CD4-positive, alpha-beta memory T cell (primary cell): ENCODE data around the gene COQ3. TPM values are rescaled to one million over a fixed set of nuclear protein-coding genes. Genes with fewer than 3 reads are reported as not detected.

ENCODE experiments used
- CTCF ChIA-PET: fragments of 350-600 bp; sonication (Branson Sonifier 250); formaldehyde crosslinking; loops from one replicate; lab custom pipeline; 2021; ENCODE audit warnings: inconsistent platforms; ENCODE audit not compliant: partially characterized antibody; lab: Charles Lee
- POLR2A ChIA-PET: fragments of 350-600 bp; sonication (Branson Sonifier 250); formaldehyde crosslinking; loops from one replicate; lab custom pipeline; 2021; ENCODE audit not compliant: partially characterized antibody; lab: Charles Lee
- DNase-seq, 5 donors: peaks; one replicate each; pipeline versions ENCODE4 v3.0.0 to v3.0.0-alpha.2; 2020 to 2022; ENCODE audit warnings: mixed read lengths in 1 of 5
- H3K27ac ChIP-seq: one replicate; pipeline ENCODE4 v1.7.0; 2013; ENCODE audit warnings: low read depth, low read length
- H3K27me3 ChIP-seq: 2 replicates; pipeline ENCODE4 v1.7.0; 2013; ENCODE audit warnings: mild to moderate bottlenecking, low read length, moderate library complexity; ENCODE audit not compliant: insufficient read depth
- H3K36me3 ChIP-seq: 2 replicates; pipeline ENCODE4 v1.7.0; 2013; ENCODE audit warnings: mild to moderate bottlenecking, low read length, moderate library complexity; ENCODE audit not compliant: insufficient read depth
- H3K4me1 ChIP-seq: 2 replicates; pipeline ENCODE4 v1.7.0; 2013; ENCODE audit warnings: mild to moderate bottlenecking, low read length, moderate library complexity; ENCODE audit not compliant: insufficient read depth
- H3K4me3 ChIP-seq, 2 donors: one replicate each; pipeline ENCODE4 v1.7.0; 2013; ENCODE audit warnings: low read length in 2 of 2, mild to moderate bottlenecking in 1 of 2
- H3K9me3 ChIP-seq, 2 donors: one replicate each; pipeline ENCODE4 v1.7.0; 2013; ENCODE audit warnings: low read length in 2 of 2, control low read depth in 1 of 2; ENCODE audit not compliant: control insufficient read depth in 1 of 2
- H3K27ac Mint-ChIP-seq, 7 donors: one replicate each; pipeline ENCODE4 v1.8.0; 2020 to 2021; ENCODE audit warnings: mixed read lengths in 7 of 7, mild to moderate bottlenecking in 6 of 7, inconsistent platforms in 3 of 7, moderate library complexity in 3 of 7
- H3K27me3 Mint-ChIP-seq, 2 donors: one replicate each; pipeline ENCODE4 v1.8.0; 2020 to 2021; ENCODE audit warnings: mixed read lengths in 2 of 2
- H3K36me3 Mint-ChIP-seq, 2 donors: one replicate each; pipeline ENCODE4 v1.8.0; 2020 to 2021; ENCODE audit warnings: mixed read lengths in 2 of 2, inconsistent platforms in 1 of 2, mild to moderate bottlenecking in 1 of 2
- H3K4me1 Mint-ChIP-seq, 4 donors: one replicate each; pipeline ENCODE4 v1.8.0; 2020 to 2021; ENCODE audit warnings: mixed read lengths in 4 of 4, mild to moderate bottlenecking in 1 of 4
- H3K4me3 Mint-ChIP-seq, 8 donors: one replicate each; pipeline ENCODE4 v1.8.0; 2020 to 2021; ENCODE audit warnings: mixed read lengths in 8 of 8, mild to moderate bottlenecking in 7 of 8, moderate library complexity in 6 of 8, inconsistent platforms in 3 of 8
- H3K9me3 Mint-ChIP-seq, 8 donors: one replicate each; pipeline ENCODE4 v1.8.0; 2020 to 2021; ENCODE audit warnings: mixed read lengths in 8 of 8, mild to moderate bottlenecking in 5 of 8, inconsistent platforms in 3 of 8, moderate library complexity in 1 of 8
- intact Hi-C: fragments of 100-400 bp; cut with micrococcal nuclease; formaldehyde crosslinking; loops from one replicate; pipeline ENCODE4 v1.15.1; 2023
- polyA plus RNA-seq, 2 donors: library from polyadenylated mRNA; unstranded; fragments of 300-500 nt; fragmentation: Illumina TruSeq; gene quantifications; one replicate each; pipeline ENCODE4 v1.2.3, GENCODE V29; 2021
- total RNA-seq, 2 experiments: library from RNA; stranded (reverse); gene quantifications; one replicate each; pipeline ENCODE4 v1.2.3, GENCODE V29; 2021

The COQ3 gene
- total and polyA plus RNA-seq, 4 experiments from 2014 or later: 3.1 to 9.6 (median 5.4) TPM

GRCh38 chr6:99416226-99416625 is 22.2 kb upstream of the COQ3 start:
- intact Hi-C loops: no loop called here
- H3K9me3 ChIP-seq: no peaks in the 10 kb centered on the region
- peaks cover 37 to 72% (median 52%) of the 10 kb centered on the region in 4 donors for H3K4me1 Mint-ChIP-seq
- POLR2A ChIA-PET: interaction anchor here (0.8 kb wide), 1 partner anchor 9 kb away, joined by 4 read pairs; the partner anchor contains the start of gene PNISR
- peaks cover 15% of the 10 kb centered on the region for H3K36me3 ChIP-seq
- H3K4me3 Mint-ChIP-seq: peak overlapping the region in 2 of 8 donors; percentile 47 to 52
- H3K36me3 Mint-ChIP-seq: peaks cover 20 to 41% of the 10 kb centered on the region in 2 donors
- no peaks in the 10 kb centered on the region for H3K9me3 Mint-ChIP-seq
- CTCF ChIA-PET: interaction anchor here (1.9 kb wide), 1 partner anchor 13 kb away, joined by 8 read pairs; no protein-coding TSS in a partner anchor
- H3K4me1 ChIP-seq: peaks cover 64% of the 10 kb centered on the region
- DNase-seq: no peak
- H3K27ac Mint-ChIP-seq: peak overlapping the region in 4 of 7 donors; percentile 14 to 78 (median 26)
- H3K27me3 Mint-ChIP-seq: no peaks in the 10 kb centered on the region
- H3K27ac ChIP-seq: no peak overlapping the region
- H3K27me3 ChIP-seq: no peaks in the 10 kb centered on the region
- no peak overlapping the region for H3K4me3 ChIP-seq

DNA sequence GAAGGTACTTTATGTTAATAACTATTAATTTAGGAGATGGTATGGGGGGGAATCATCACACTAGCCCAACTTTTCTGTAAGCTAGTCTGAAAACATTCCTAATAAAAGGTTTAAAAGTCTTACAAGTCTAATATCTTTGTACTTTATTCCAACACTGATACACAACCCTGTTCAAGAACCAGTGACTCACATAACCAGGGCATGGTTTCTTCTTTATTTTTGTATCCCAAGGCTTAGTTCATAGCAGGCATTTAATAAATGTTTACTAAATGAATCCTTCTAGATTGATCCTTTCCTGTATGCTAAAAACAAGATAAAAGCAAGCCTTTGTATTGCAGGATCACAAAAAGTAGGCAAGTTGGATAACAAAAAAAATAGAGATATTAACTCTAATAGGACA is 21.5 kb upstream of the COQ3 start:
- Mint-ChIP-seq H3K36me3 (peaks cover 26 to 46% of the 10 kb centered on the region in 2 donors), H3K27me3 (no peaks in the 10 kb centered on the region), H3K27ac (peak overlapping the region in 3 of 7 donors; percentile 15 to 51 (median 30)), H3K4me3 (peak overlapping the region in 1 of 8 donors; percentile 23), H3K9me3 (no peaks in the 10 kb centered on the region), H3K4me1 (peaks cover 35 to 72% (median 52%) of the 10 kb centered on the region in 4 donors)
- DNase-seq: no peak
- Histone ChIP-seq H3K4me1 (peaks cover 56% of the 10 kb centered on the region), H3K9me3 (no peaks in the 10 kb centered on the region), H3K4me3 (no peak overlapping the region), H3K27me3 (no peaks in the 10 kb centered on the region), H3K36me3 (peaks cover 23% of the 10 kb centered on the region), H3K27ac (no peak overlapping the region)
- POLR2A ChIA-PET: interaction anchor here (1.0 to 1.5 kb wide), 2 partner anchors 8 to 10 kb away, joined by 4 to 5 read pairs; no protein-coding TSS in a partner anchor
- intact Hi-C loops: no loop called here
- CTCF ChIA-PET: interaction anchor here (1.5 kb wide), 1 partner anchor 85 kb away, joined by 4 read pairs; no protein-coding TSS in a partner anchor

DNA sequence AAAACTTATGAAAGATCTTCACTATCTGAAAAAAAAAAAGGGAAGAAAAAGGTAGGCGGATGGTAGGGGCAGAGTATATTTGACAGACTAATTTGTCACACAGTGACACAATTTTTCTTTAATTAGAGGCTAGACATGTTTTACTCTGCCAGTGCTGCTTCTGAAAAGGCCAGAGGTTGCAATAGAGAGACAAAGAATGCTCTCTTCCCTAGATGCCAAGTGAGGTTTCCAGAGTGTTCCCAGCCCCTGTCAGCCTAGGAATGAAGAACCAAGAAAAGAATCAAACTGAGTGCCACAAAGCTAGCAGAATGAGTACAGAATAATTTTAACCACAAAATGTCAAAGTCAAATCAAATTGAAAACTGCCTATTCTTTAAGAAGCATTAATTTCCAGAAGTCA is 18.1 kb upstream of the COQ3 start:
- H3K27me3 Mint-ChIP-seq: no peaks in the 10 kb centered on the region
- Histone ChIP-seq H3K4me1 (peaks cover 32% of the 10 kb centered on the region), H3K36me3 (peaks cover 55% of the 10 kb centered on the region), H3K27ac (no peak overlapping the region), H3K9me3 (no peaks in the 10 kb centered on the region), H3K27me3 (no peaks in the 10 kb centered on the region), H3K4me3 (no peak overlapping the region)
- DNase-seq: no peak
- POLR2A ChIA-PET: no interaction called here
- intact Hi-C loops: no loop called here
- peak overlapping the region in 1 of 8 donors; percentile 41 for H3K4me3 Mint-ChIP-seq
- CTCF ChIA-PET: no interaction called here
- no peaks in the 10 kb centered on the region for H3K9me3 Mint-ChIP-seq
- H3K4me1 Mint-ChIP-seq: peaks cover 22 to 50% (median 34%) of the 10 kb centered on the region in 4 donors
- H3K27ac Mint-ChIP-seq: peak overlapping the region in 3 of 7 donors; percentile 15 to 75 (median 53)
- H3K36me3 Mint-ChIP-seq: peaks cover 41 to 64% of the 10 kb centered on the region in 2 donors

GRCh38 chr6:99409672-99410071 is 15.7 kb upstream of the COQ3 start:
- DNase-seq: no peak
- Histone ChIP-seq H3K4me3 (no peak overlapping the region), H3K27ac (no peak overlapping the region), H3K36me3 (peaks cover 73% of the 10 kb centered on the region), H3K9me3 (no peaks in the 10 kb centered on the region), H3K27me3 (no peaks in the 10 kb centered on the region), H3K4me1 (peaks cover 9% of the 10 kb centered on the region)
- POLR2A ChIA-PET: no interaction called here
- peaks cover 54 to 75% of the 10 kb centered on the region in 2 donors for H3K36me3 Mint-ChIP-seq
- H3K4me1 Mint-ChIP-seq: peaks cover 16 to 35% (median 22%) of the 10 kb centered on the region in 4 donors
- no peaks in the 10 kb centered on the region for H3K27me3 Mint-ChIP-seq
- CTCF ChIA-PET: interaction anchor here (1.1 kb wide), 1 partner anchor 13 kb away, joined by 4 read pairs; no protein-coding TSS in a partner anchor
- no peaks in the 10 kb centered on the region for H3K9me3 Mint-ChIP-seq
- intact Hi-C loops: no loop called here
- no peak overlapping the region for H3K27ac Mint-ChIP-seq
- no peak overlapping the region for H3K4me3 Mint-ChIP-seq

DNA sequence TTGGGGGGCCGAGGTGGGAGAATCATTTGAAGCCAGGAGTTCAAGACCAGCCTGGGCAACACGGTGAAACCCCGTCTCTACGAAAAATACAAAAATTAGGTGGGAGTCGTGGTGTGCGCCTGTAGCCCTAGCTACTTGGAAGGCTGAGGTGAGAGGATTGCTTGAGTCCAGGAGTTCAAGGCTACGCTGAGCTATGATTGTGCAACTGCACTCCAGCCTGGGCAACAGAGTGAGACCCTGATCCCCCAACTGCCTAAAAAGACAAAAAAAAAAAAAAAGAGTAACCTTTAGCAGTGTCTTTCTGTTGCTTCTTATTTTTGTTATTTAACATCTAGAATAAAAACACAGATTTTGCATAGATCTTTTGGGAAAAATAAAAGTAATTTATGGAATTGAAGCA is 13.1 kb upstream of the COQ3 start:
- Mint-ChIP-seq H3K4me3 (no peak overlapping the region), H3K27me3 (no peaks in the 10 kb centered on the region), H3K36me3 (peaks cover 61 to 78% of the 10 kb centered on the region in 2 donors), H3K4me1 (peaks cover 7 to 13% (median 9%) of the 10 kb centered on the region in 4 donors), H3K9me3 (no peaks in the 10 kb centered on the region), H3K27ac (no peak overlapping the region)
- intact Hi-C loops: no loop called here
- H3K27me3 ChIP-seq: no peaks in the 10 kb centered on the region
- DNase-seq: no peak
- peaks cover 88% of the 10 kb centered on the region for H3K36me3 ChIP-seq
- CTCF ChIA-PET: no interaction called here
- H3K4me1 ChIP-seq: no peaks in the 10 kb centered on the region
- no peak overlapping the region for H3K4me3 ChIP-seq
- no peak overlapping the region for H3K27ac ChIP-seq
- no peaks in the 10 kb centered on the region for H3K9me3 ChIP-seq
- POLR2A ChIA-PET: no interaction called here

- Mint-ChIP-seq H3K9me3 (no peaks in the 10 kb centered on the region), H3K36me3 (peaks cover 55 to 68% of the 10 kb centered on the region in 2 donors), H3K27me3 (no peaks in the 10 kb centered on the region), H3K4me3 (no peak overlapping the region), H3K27ac (peak overlapping the region in 1 of 7 donors; percentile 33), H3K4me1 (peaks cover 0 to 2% (median under 1%) of the 10 kb centered on the region in 4 donors)
- Histone ChIP-seq H3K27me3 (no peaks in the 10 kb centered on the region), H3K4me1 (no peaks in the 10 kb centered on the region), H3K4me3 (no peak overlapping the region), H3K9me3 (no peaks in the 10 kb centered on the region), H3K27ac (no peak overlapping the region), H3K36me3 (peaks cover 69% of the 10 kb centered on the region)
- DNase-seq: no peak
- POLR2A ChIA-PET: interaction anchor here (1.5 kb wide), 1 partner anchor 20 kb away, joined by 4 read pairs; no protein-coding TSS in a partner anchor
- CTCF ChIA-PET: interaction anchor here (1.2 to 2.2 kb wide), 5 partner anchors 9 to 466 kb away, joined by 3 to 8 read pairs (median 5); partner anchors contain the start of gene COQ3
- intact Hi-C loops: no loop called here
Measured at GRCh38 chr6:99402448-99402847, 8.5 kb upstream of the COQ3 start.

GRCh38 chr6:99397287-99397686 is 3.3 kb upstream of the COQ3 start:
- peaks cover 24% of the 10 kb centered on the region for H3K36me3 ChIP-seq
- no peaks in the 10 kb centered on the region for H3K27me3 Mint-ChIP-seq
- no peak for DNase-seq
- H3K27me3 ChIP-seq: no peaks in the 10 kb centered on the region
- H3K4me1 ChIP-seq: peaks cover 5% of the 10 kb centered on the region
- H3K27ac ChIP-seq: no peak overlapping the region
- CTCF ChIA-PET: interaction anchor here (0.8 to 2.2 kb wide), 2 partner anchors 12 to 29 kb away, joined by 4 to 6 read pairs; no protein-coding TSS in a partner anchor
- H3K9me3 ChIP-seq: no peaks in the 10 kb centered on the region
- no peaks in the 10 kb centered on the region for H3K9me3 Mint-ChIP-seq
- no peak overlapping the region for H3K27ac Mint-ChIP-seq
- H3K36me3 Mint-ChIP-seq: peaks cover 19 to 33% of the 10 kb centered on the region in 2 donors
- no peak overlapping the region for H3K4me3 ChIP-seq
- POLR2A ChIA-PET: interaction anchor here (0.8 kb wide), 1 partner anchor 28 kb away, joined by 3 read pairs; the partner anchor contains the start of gene PNISR
- intact Hi-C loops: no loop called here
- peaks cover 8 to 26% (median 18%) of the 10 kb centered on the region in 4 donors for H3K4me1 Mint-ChIP-seq
- no peak overlapping the region for H3K4me3 Mint-ChIP-seq
